DOHH2 (cell line): ENCODE results near the gene SNX1.

Experiments used
- H3F3A ChIP-seq: fragments of 200-600 bp; sonication (generic), shearing (Covaris generic); 2 replicates; pipeline ENCODE4 v1.6.0; 2016; ENCODE audit warnings: antibody characterized with exemption, mild to moderate bottlenecking; ENCODE audit not compliant: control insufficient read depth, insufficient read depth
- H3K27ac ChIP-seq: fragments of 200-600 bp; sonication (generic); 2 replicates; pipeline ENCODE4 v1.5.1; 2014; ENCODE audit warnings: low read depth, mild to moderate bottlenecking, low read length, moderate library complexity
- H3K27me3 ChIP-seq: fragments of 200-600 bp; sonication (generic); 2 replicates; pipeline ENCODE4 v1.6.1; 2014; ENCODE audit warnings: mild to moderate bottlenecking, low read length, mixed read lengths; ENCODE audit not compliant: control insufficient read depth
- H3K36me3 ChIP-seq: fragments of 200-600 bp; sonication (generic); 2 replicates; pipeline ENCODE4 v1.6.1; 2014; ENCODE audit warnings: mild to moderate bottlenecking, low read length, moderate library complexity, mixed read lengths; ENCODE audit not compliant: control insufficient read depth
- H3K4me1 ChIP-seq: fragments of 200-600 bp; sonication (generic); 2 replicates; pipeline ENCODE4 v1.6.1; 2014; ENCODE audit warnings: mild to moderate bottlenecking, low read length, mixed read lengths; ENCODE audit not compliant: control insufficient read depth
- H3K4me2 ChIP-seq: fragments of 200-600 bp; sonication (generic); 2 replicates; pipeline ENCODE4 v1.6.0; 2014; ENCODE audit warnings: mild to moderate bottlenecking, low read length, moderate library complexity
- H3K4me3 ChIP-seq: fragments of 200-600 bp; sonication (generic); 2 replicates; pipeline ENCODE4 v1.5.1; 2014; ENCODE audit warnings: mild to moderate bottlenecking, low read length, mixed read lengths
- H3K79me2 ChIP-seq: fragments of 200-600 bp; sonication (generic); 2 replicates; pipeline ENCODE4 v1.6.1; 2014; ENCODE audit warnings: mild to moderate bottlenecking, low read length, mixed read lengths; ENCODE audit not compliant: control insufficient read depth
- H3K9me2 ChIP-seq: fragments of 200-600 bp; sonication (generic); replicated peaks from 2 replicates; pipeline ENCODE4 v1.6.1; 2014; ENCODE audit warnings: mild to moderate bottlenecking, low read length, mixed read lengths; ENCODE audit not compliant: control insufficient read depth
- H3K9me3 ChIP-seq: fragments of 200-600 bp; sonication (generic); 2 replicates; pipeline ENCODE4 v1.6.1; 2014; ENCODE audit warnings: antibody characterized with exemption, low read length, mixed read lengths; ENCODE audit not compliant: control insufficient read depth, insufficient read depth
- H4K20me1 ChIP-seq: fragments of 200-600 bp; sonication (generic); 2 replicates; pipeline ENCODE4 v1.6.0; 2014; ENCODE audit warnings: low read depth, mild to moderate bottlenecking, antibody characterized with exemption, low read length, moderate library complexity; ENCODE audit not compliant: control insufficient read depth, insufficient read depth
- EZH2phosphoT487 ChIP-seq: fragments of 200-600 bp; sonication (generic); IDR thresholded peaks from 2 replicates; pipeline ENCODE4 v1.6.1; 2017; ENCODE audit warnings: borderline replicate concordance, mild to moderate bottlenecking, antibody characterized with exemption, low read length, moderate library complexity, mixed read lengths
- TF ChIP-seq, protein P1 (sequence below): fragments of 200-600 bp; sonication (generic); IDR thresholded peaks from one replicate; pipeline ENCODE4 v1.5.1; 2014; ENCODE audit warnings: antibody characterized with exemption, mild to moderate bottlenecking, low read depth, low read length; ENCODE audit not compliant: poor library complexity, severe bottlenecking

SNX1 gene

DNA sequence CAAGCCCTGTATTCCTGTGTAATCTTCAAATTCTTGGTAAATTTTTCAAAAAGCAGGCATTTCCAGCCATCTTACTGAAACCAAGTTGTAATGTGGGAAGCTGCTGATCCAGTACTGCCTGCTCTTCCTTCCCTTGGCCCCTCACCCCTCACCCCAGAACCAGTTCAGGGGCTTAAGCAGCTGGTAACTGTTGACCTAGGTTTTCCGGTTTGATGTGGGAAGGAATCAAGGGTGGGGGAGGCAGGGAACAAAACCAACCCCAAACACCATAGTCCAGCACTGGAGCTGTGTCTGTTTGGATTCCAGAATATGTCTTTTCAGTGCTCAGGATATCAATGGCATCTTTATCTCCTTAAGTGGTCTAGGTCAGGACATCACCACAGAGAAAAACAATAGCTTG is 26.7 kb downstream of the SNX1 start:
- TF ChIP-seq EZH2phosphoT487: no peak
- TF ChIP-seq, protein P1, sequence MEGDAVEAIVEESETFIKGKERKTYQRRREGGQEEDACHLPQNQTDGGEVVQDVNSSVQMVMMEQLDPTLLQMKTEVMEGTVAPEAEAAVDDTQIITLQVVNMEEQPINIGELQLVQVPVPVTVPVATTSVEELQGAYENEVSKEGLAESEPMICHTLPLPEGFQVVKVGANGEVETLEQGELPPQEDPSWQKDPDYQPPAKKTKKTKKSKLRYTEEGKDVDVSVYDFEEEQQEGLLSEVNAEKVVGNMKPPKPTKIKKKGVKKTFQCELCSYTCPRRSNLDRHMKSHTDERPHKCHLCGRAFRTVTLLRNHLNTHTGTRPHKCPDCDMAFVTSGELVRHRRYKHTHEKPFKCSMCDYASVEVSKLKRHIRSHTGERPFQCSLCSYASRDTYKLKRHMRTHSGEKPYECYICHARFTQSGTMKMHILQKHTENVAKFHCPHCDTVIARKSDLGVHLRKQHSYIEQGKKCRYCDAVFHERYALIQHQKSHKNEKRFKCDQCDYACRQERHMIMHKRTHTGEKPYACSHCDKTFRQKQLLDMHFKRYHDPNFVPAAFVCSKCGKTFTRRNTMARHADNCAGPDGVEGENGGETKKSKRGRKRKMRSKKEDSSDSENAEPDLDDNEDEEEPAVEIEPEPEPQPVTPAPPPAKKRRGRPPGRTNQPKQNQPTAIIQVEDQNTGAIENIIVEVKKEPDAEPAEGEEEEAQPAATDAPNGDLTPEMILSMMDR: no peak
- H3K4me1 ChIP-seq: no peaks in the 10 kb centered on the region
- H3K79me2 ChIP-seq: no peaks in the 10 kb centered on the region
- H3K27ac ChIP-seq: no peak overlapping the region
- no peaks in the 10 kb centered on the region for H3F3A ChIP-seq
- H4K20me1 ChIP-seq: no peaks in the 10 kb centered on the region
- no peaks in the 10 kb centered on the region for H3K9me2 ChIP-seq
- no peak overlapping the region for H3K4me2 ChIP-seq
- H3K27me3 ChIP-seq: no peaks in the 10 kb centered on the region
- H3K4me3 ChIP-seq: no peak overlapping the region
- H3K36me3 ChIP-seq: peaks cover 74% of the 10 kb centered on the region
- no peaks in the 10 kb centered on the region for H3K9me3 ChIP-seq

DNA sequence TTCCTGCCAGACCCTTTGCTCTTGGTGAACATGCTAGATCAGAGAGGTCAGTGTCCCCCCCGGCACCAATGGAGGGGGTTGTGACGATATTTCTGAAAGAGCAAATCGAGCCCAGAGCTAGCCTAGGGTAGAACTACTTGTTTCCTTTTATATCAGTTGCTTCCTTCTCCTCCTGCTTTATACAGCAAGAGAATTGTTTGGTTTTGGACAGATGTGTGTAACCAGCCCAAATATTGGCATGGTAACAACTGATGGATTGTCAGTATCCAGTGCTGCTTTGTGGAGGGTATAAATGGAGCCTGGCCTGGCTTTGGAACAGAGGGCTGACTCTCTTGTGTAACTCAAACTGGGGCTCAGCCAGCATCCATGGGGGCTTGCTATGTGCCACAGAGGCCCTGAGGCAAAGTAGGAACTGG is 27.2 kb downstream of the SNX1 start:
- no peaks in the 10 kb centered on the region for H3K9me2 ChIP-seq
- H3K9me3 ChIP-seq: no peaks in the 10 kb centered on the region
- no peaks in the 10 kb centered on the region for H4K20me1 ChIP-seq
- TF ChIP-seq, protein P1: no peak
- TF ChIP-seq EZH2phosphoT487: no peak
- peaks cover 74% of the 10 kb centered on the region for H3K36me3 ChIP-seq
- H3K27ac ChIP-seq: no peak overlapping the region
- no peaks in the 10 kb centered on the region for H3K4me1 ChIP-seq
- no peaks in the 10 kb centered on the region for H3K79me2 ChIP-seq
- H3K27me3 ChIP-seq: no peaks in the 10 kb centered on the region
- H3K4me3 ChIP-seq: no peak overlapping the region
- no peaks in the 10 kb centered on the region for H3F3A ChIP-seq
- H3K4me2 ChIP-seq: no peak overlapping the region

DNA sequence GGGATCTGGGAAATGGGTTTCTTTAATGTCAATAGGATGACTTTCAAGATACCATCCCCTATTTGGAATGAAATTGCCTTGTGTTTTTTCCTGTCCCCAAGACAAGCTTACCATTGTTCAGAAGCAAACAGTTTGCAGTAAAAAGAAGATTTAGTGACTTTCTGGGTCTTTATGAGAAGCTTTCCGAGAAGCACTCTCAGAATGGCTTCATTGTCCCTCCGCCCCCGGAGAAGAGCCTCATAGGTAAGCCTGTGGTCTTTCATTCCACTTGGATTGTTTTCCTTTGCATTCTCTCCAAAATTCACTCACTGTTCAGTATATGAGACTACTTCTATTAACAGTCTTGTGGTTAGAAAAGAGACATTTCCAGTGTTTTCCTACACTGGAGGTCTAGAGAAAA is 30.2 kb downstream of the SNX1 start:
- Histone ChIP-seq H4K20me1 (no peaks in the 10 kb centered on the region), H3K4me1 (no peaks in the 10 kb centered on the region), H3K9me3 (no peaks in the 10 kb centered on the region), H3K4me2 (no peak overlapping the region), H3K36me3 (peaks cover 74% of the 10 kb centered on the region), H3K27me3 (no peaks in the 10 kb centered on the region), H3K9me2 (no peaks in the 10 kb centered on the region), H3K79me2 (no peaks in the 10 kb centered on the region), H3K4me3 (no peak overlapping the region), H3K27ac (no peak overlapping the region), H3F3A (no peaks in the 10 kb centered on the region)
- no peak for TF ChIP-seq EZH2phosphoT487
- TF ChIP-seq, protein P1: no peak
